ENCODE results near the gene RNASE7. TPM values are rescaled to one million over a fixed set of nuclear protein-coding genes. Genes with fewer than 3 reads are reported as not detected.

The RNASE7 gene
- total RNA-seq, 4 donors from 2014 or later: 10.3 to 46.9 (median 35.4) TPM

GRCh38 chr14:21089877-21090193, 47.7 kb downstream of the RNASE7 start:
- no peak overlapping the region for H3K4me3 ChIP-seq
- no peaks in the 10 kb centered on the region for H3K27me3 ChIP-seq
- TF ChIP-seq POLR2A (IDR thresholded peaks at IDR 0.05) (no peak), EP300 (IDR thresholded peaks at IDR 0.05) (no peak), POLR2AphosphoS5 (IDR thresholded peaks at IDR 0.05) (no peak)
- TF ChIP-seq, protein P1, sequence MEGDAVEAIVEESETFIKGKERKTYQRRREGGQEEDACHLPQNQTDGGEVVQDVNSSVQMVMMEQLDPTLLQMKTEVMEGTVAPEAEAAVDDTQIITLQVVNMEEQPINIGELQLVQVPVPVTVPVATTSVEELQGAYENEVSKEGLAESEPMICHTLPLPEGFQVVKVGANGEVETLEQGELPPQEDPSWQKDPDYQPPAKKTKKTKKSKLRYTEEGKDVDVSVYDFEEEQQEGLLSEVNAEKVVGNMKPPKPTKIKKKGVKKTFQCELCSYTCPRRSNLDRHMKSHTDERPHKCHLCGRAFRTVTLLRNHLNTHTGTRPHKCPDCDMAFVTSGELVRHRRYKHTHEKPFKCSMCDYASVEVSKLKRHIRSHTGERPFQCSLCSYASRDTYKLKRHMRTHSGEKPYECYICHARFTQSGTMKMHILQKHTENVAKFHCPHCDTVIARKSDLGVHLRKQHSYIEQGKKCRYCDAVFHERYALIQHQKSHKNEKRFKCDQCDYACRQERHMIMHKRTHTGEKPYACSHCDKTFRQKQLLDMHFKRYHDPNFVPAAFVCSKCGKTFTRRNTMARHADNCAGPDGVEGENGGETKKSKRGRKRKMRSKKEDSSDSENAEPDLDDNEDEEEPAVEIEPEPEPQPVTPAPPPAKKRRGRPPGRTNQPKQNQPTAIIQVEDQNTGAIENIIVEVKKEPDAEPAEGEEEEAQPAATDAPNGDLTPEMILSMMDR (IDR thresholded peaks at IDR 0.05): no peak
- peaks cover 33% of the 10 kb centered on the region for H3K4me1 ChIP-seq
- H3K9me3 ChIP-seq: no peaks in the 10 kb centered on the region
- H3K36me3 ChIP-seq: peaks cover 58% of the 10 kb centered on the region
- DNase-seq (ENCODE audit: low spot score in 2 of 2): no peak
- 92% methylated on average over 5 of the region's 5 CpGs for WGBS
- H3K27ac ChIP-seq: no peak overlapping the region

DNA sequence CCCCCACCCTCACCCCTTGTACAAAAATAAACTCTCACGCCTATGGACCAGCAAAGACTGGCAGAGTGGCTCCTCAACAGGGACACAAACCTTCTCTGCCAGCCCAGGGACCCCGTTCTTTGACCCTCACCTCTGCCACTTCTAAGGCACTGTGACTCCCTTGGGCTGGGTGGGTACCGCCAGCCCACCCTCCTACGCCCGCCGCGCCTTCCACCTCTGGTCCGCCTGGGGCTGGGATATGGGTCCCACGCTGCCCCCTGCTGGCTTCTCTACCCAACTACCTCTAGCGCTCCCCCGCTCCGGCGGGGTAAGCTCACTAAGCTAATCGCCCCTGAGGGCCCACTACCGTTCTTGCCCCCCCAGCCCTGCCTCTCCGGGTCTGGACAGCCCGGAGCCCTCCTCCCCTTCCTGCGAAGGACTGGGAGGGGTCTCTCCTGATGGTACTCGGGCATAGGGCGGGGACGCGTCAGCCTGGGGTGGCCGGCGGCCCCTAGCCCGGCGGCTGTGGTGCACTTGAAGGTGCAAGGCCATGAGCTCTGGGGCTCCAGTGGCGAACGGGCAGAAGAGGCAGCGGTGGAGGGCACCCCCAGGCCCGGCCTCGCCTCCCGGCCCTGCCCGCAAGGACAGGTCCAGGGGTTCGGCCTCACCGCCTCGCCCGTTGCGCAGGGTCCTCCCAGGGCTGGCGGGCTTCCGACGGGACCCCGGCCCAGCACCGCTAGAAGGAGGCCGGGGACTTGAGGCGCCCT, 48.2 kb downstream of the RNASE7 start:
- H3K27me3 ChIP-seq: no peaks in the 10 kb centered on the region
- no peaks in the 10 kb centered on the region for H3K9me3 ChIP-seq
- DNase-seq (ENCODE audit: low spot score in 2 of 2): no peak
- H3K4me3 ChIP-seq: no peak overlapping the region
- peaks cover 52% of the 10 kb centered on the region for H3K36me3 ChIP-seq
- WGBS: 84% methylated on average over 26 of the region's 45 CpGs
- peaks cover 28% of the 10 kb centered on the region for H3K4me1 ChIP-seq
- no peak overlapping the region for H3K27ac ChIP-seq
- no peak for TF ChIP-seq EP300 (IDR thresholded peaks at IDR 0.05)
- TF ChIP-seq POLR2A (IDR thresholded peaks at IDR 0.05): no peak
- TF ChIP-seq, protein P1 (IDR thresholded peaks at IDR 0.05): peak in 1 of 2 donors; percentile 23
- TF ChIP-seq POLR2AphosphoS5 (IDR thresholded peaks at IDR 0.05): no peak

DNA sequence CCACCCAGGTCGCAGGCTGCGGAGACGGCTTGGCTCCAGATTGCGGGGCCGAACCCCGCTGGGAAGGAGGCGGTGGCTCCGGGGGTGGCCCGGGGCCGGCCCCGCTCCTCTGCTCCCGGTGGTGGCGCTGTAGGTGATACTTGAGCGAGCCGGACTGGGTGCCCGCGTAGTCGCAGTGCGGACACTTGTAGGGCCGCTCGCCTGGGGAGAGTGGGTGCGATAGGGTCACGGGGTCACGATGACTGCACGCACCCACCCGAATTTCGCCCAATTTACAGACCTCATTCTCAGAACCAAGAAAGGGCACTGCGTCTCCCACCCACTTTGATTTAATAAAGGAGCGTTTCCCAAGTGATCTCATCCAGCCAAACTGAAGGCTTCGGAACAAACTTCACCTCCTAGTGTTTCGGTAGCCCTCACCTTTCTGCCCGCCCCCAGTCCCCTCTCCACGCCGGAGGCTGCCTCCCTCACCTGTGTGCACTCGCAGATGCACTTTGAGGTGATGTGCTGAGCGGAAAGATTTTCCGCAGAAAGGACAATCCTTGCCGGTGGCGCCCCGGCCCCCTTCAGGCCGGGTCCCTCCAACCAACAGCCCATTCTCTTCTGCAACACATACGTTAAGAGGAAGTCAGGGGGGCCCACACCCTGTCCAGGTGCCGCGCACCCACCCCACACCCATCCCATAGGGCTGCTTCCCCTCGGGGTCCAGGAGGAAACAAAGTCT, 48.9 kb downstream of the RNASE7 start:
- Histone ChIP-seq H3K36me3 (peaks cover 46% of the 10 kb centered on the region), H3K4me1 (peaks cover 28% of the 10 kb centered on the region), H3K9me3 (no peaks in the 10 kb centered on the region), H3K27me3 (no peaks in the 10 kb centered on the region), H3K4me3 (no peak overlapping the region), H3K27ac (no peak overlapping the region)
- DNase-seq (ENCODE audit: low spot score in 2 of 2): no peak
- WGBS: 92% methylated on average over 42 of the region's 45 CpGs
- TF ChIP-seq POLR2A (IDR thresholded peaks at IDR 0.05): no peak
- TF ChIP-seq POLR2AphosphoS5 (IDR thresholded peaks at IDR 0.05): no peak
- TF ChIP-seq EP300 (IDR thresholded peaks at IDR 0.05): no peak
- TF ChIP-seq, protein P1 (IDR thresholded peaks at IDR 0.05): no peak

DNA sequence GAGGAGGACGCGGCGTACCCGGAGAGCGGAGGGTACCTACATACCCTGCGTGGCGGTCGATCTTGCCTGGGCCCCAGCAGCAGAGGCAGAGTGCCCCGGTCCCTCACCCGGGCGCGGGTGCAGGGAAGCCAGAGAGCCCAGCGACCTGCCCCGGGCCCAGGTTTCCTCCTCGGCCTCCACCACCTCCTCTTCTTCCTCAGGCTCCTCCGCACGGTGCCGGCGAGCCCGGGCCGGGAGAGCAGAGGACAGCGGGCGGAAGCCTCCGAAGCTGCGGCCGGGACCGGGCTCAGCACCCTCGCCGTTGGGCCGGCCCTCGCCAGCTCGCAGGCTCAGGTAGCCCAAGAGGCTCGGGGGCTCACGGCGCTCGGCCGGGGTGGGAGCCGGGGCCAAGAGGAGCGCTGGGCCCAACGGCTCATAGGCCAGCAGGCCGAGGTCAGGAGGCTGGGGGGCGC, 49.7 kb downstream of the RNASE7 start:
- no peak overlapping the region for H3K4me3 ChIP-seq
- no peaks in the 10 kb centered on the region for H3K27me3 ChIP-seq
- TF ChIP-seq POLR2AphosphoS5 (IDR thresholded peaks at IDR 0.05) (no peak), POLR2A (IDR thresholded peaks at IDR 0.05) (no peak), EP300 (IDR thresholded peaks at IDR 0.05) (no peak)
- TF ChIP-seq, protein P1 (IDR thresholded peaks at IDR 0.05): no peak
- no peak for DNase-seq (ENCODE audit: low spot score in 2 of 2)
- H3K4me1 ChIP-seq: peaks cover 35% of the 10 kb centered on the region
- no peak overlapping the region for H3K27ac ChIP-seq
- WGBS: 90% methylated on average over 25 of the region's 42 CpGs
- H3K36me3 ChIP-seq: peaks cover 46% of the 10 kb centered on the region
- H3K9me3 ChIP-seq: no peaks in the 10 kb centered on the region

Measured in suprapubic skin (tissue), 4 donors.